Stimulated activated CD4-positive, alpha-beta T cell treated with anti-CD3 and anti-CD28 coated beads, Interleukin-1b, Interleukin-23, amount 100 ng/mL, for 24 hours (primary cell): ENCODE data around the gene TTC39A.

Source experiments
- DNase-seq, 4 experiments: peaks; one replicate each; pipeline ENCODE4 v3.0.0-alpha.2; 2020; ENCODE audit warnings: low read depth in 4 of 4, low spot score in 1 of 4

Gene TTC39A

GRCh38 chr1:51330331-51331201 lies at the start of gene TTC39A:
Gene TTC39A, minus strand, starts transcription at chr1:51330562. Its CDS starts 85 bp downstream, at chr1:51330477.
- no peak for DNase-seq

- DNase-seq = no peak
These were observed 48.5 kb upstream of the TTC39A start for GRCh38 chr1:51378871-51379270.

GRCh38 chr1:51373898-51374297 lies 43.5 kb upstream of the TTC39A start:
- DNase-seq = no peak

- DNase-seq = no peak
These were observed 42.2 kb upstream of the TTC39A start for GRCh38 chr1:51372561-51372960.

- no peak for DNase-seq
These were observed 38.8 kb upstream of the TTC39A start for GRCh38 chr1:51369171-51369570.

GRCh38 chr1:51365774-51366173 lies 35.4 kb upstream of the TTC39A start:
- no peak for DNase-seq

GRCh38 chr1:51359879-51360278 lies 29.5 kb upstream of the TTC39A start:
- no peak for DNase-seq

GRCh38 chr1:51355382-51355781 lies 25.0 kb upstream of the TTC39A start:
- DNase-seq = no peak

GRCh38 chr1:51354416-51354815 lies 24.1 kb upstream of the TTC39A start:
- DNase-seq = no peak

- DNase-seq = no peak
These were observed 21.5 kb upstream of the TTC39A start for GRCh38 chr1:51351907-51352306.

- DNase-seq = no peak
These were observed 19.5 kb upstream of the TTC39A start for GRCh38 chr1:51349862-51350261.

- no peak for DNase-seq
These were observed 17.8 kb upstream of the TTC39A start for GRCh38 chr1:51348147-51348527.

GRCh38 chr1:51347398-51348146 lies 17.2 kb upstream of the TTC39A start:
- no peak for DNase-seq

- DNase-seq = no peak
These were observed 16.0 kb upstream of the TTC39A start for GRCh38 chr1:51346086-51346942.

- DNase-seq = no peak
These were observed 14.9 kb upstream of the TTC39A start for GRCh38 chr1:51345300-51345687.

GRCh38 chr1:51344602-51345299 lies 14.4 kb upstream of the TTC39A start:
- DNase-seq = no peak

GRCh38 chr1:51344276-51344601 lies 13.9 kb upstream of the TTC39A start:
- DNase-seq = no peak

GRCh38 chr1:51343624-51344023 lies 13.3 kb upstream of the TTC39A start:
- no peak for DNase-seq

- DNase-seq = no peak
These were observed 12.3 kb upstream of the TTC39A start for GRCh38 chr1:51342591-51343206.

GRCh38 chr1:51341876-51342496 lies 11.6 kb upstream of the TTC39A start:
- DNase-seq = no peak
